GM19239 (cell line): ENCODE data around the gene PRSS2.

Experiments used
- DNase-seq: peaks from one replicate; pipeline ENCODE4 v3.0.0; 2011; ENCODE audit warnings: low spot score; ENCODE audit not compliant: insufficient read length
- FAIRE-seq: peaks from 2 replicates; lab custom pipeline; 2011; peaks lifted over from hg19 to GRCh38; lab: Jason Lieb, UNC

Gene PRSS2

DNA sequence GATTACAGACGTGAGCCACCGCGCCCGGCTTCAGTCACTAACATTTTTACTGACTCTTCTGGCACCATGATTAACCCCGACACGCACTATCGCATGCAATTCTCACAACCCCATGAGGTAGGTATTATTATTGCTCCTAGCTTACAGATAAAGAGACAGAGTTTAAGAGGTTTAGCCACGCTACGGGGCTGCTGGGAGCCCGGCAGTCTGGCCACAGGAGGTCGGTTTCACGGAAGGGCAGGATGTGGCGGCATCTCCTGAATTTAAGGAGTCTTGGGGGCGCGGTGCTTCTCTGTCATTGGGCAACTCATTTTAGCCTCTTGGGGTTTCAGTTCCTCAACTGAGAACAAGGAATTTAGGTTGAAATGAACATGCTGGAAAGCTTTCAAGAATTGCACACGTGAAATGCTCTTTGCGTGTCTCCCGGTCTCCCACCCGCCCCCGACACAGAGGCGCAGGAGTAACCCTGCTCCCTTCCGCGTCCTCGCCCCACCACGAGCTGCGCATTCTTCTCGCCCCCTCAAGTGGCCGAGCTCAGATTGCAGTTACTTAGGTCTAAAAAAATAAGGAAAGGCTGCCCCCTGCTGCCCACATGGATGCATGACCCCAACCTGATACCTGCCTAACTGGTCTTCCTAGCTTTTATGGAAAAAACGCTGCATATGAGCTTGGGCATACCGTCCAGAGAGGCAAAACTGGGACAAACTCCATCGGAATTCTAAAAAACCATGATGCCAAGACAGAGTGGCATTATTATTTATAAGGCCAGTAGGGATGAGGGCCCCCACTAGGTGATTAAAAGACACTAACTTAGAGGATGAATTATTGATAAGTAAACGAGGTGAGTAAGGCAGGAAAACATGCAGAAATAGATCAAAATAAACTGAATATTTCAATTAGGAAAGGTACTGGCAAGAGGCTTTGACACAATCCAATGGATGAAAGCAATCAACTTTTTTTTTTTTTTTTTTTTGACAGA is 12.4 kb downstream of the PRSS2 start:
- DNase-seq: peak; percentile 62
- peak; percentile 95 for FAIRE-seq

DNA sequence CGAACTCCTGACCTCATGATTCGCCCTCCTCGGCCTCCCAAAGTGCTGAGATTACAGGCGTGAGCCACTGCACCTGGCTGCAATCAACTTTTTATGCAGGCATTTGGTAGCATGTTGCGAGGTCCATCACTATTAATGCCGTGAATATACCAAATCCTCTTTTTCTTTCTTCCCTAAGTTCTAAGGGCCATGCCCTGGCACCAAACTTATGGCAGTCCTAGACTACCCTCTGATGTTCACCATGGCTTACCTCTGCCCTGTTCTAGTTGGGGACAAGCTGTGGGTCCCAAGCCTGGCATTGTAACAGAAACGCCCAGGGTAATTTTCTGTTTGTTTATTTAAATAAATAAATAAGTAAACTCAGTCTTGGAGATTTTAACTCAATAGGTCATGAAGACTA is 13.3 kb downstream of the PRSS2 start:
- DNase-seq (no peak), FAIRE-seq (no peak)

DNA sequence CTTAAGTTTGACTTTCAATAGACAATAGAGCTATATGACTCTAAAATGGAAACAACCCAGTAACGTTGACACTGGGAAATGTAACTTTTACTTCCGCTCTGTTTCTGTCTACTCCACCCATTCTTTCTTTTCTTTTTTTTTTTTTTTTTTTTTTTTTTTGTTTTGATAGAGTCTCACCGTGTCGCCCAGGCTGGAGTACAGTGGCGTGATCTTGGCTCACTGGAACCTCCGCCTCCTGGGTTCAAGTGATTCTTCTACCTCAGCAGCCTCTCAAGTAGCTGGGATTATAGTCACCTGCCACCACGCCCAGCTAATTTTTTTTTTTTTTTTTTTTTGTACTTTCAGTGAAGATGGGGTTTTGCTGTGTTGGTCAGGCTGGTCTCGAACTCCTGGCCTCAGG is 13.9 kb downstream of the PRSS2 start:
- FAIRE-seq (no peak), DNase-seq (no peak)

DNA sequence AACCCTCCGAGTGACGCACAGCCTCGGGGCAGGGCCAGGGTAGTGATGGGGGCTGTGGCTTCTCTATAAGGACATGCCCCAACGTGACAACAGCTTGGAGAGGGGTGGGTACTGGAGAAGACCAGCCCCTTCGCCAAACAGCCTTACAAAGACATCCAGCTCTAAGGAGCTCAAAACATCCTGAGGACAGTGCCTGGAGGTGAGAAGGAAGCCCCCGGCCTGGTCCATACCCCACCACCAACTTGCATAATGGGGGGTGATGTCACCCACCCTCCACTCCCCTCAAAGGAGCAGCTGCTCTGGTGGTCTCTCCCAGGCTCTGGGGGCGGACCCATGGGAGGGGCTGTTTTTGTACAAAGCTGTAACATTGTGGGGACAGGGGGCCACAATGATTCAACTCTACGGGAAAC is 15.1 kb downstream of the PRSS2 start:
- FAIRE-seq (no peak), DNase-seq (no peak)

DNA sequence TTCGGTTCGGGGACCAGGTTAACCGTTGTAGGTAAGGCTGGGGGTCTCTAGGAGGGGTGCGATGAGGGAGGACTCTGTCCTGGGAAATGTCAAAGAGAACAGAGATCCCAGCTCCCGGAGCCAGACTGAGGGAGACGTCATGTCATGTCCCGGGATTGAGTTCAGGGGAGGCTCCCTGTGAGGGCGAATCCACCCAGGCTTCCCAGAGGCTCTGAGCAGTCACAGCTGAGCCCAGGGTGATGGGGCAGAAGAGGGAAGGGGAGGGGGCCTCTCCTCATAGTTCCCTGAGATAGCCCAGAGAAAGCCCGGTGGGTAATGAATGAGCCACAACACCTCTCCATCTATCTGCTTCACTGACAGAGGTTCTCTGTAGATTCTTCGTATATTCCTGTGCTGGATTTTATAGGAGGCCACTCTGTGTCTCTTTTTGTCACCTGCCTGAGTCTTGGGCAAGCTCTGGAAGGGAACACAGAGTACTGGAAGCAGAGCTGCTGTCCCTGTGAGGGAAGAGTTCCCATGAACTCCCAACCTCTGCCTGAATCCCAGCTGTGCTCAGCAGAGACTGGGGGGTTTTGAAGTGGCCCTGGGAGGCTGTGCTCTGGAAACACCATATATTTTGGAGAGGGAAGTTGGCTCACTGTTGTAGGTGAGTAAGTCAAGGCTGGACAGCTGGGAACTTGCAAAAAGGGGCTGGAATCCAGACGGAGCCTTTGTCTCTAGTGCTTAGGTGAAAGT is 16.4 kb downstream of the PRSS2 start:
- DNase-seq (no peak), FAIRE-seq (no peak)

DNA sequence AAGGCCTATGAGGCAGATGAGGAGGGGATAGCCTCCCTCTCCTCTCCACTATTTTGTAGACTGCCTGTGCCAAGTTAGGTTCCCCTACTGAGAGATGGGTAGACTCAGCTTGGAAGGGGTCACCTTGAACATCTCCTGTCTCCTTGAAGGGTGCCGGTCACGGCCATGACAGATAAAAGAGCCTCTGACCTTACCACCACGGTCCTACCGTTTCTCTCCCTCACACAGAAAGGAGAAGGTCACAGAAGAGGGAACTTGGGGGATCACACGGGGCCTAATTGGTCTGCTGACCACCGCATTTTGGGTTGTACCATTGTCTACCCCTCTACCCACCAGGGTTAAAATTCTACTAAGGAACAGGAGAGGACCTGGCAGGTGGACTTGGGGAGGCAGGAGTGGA is 17.0 kb downstream of the PRSS2 start:
- FAIRE-seq: no peak
- DNase-seq: no peak

DNA sequence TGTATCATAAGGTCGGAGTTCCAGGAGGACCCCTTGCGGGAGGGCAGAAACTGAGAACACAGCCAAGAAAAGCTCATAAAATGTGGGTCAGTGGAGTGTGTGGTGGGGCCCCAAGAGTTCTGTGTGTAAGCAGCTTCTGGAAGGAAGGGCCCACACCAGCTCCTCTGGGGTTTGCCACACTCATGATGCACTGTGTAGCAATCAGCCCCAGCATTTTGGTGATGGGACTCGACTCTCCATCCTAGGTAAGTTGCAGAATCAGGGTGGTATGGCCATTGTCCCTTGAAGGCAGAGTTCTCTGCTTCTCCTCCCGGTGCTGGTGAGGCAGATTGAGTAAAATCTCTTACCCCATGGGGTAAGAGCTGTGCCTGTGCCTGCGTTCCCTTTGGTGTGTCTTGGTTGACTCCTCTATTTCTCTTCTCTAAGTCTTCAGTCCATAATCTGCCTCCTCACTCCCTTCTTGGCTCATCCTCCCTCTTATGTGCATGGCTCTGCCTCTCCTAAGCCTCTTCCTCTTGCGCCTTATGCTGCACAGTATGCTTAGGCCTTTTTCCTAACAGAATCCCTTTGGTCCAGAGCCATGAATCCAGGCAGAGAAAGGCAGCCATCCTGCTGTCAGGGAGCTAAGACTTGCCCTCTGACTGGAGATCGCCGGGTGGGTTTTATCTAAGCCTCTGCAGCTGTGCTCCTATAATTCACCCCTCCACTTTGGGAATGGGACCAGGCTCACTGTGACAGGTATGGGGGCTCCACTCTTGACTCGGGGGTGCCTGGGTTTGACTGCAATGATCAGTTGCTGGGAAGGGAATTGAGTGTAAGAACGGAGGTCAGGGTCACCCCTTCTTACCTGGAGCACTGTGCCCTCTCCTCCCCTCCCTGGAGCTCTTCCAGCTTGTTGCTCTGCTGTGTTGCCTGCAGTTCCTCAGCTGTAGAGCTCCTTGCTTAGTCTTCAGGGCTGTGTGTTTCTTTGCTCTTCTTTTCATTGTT is 17.8 kb downstream of the PRSS2 start:
- DNase-seq (no peak), FAIRE-seq (no peak)

DNA sequence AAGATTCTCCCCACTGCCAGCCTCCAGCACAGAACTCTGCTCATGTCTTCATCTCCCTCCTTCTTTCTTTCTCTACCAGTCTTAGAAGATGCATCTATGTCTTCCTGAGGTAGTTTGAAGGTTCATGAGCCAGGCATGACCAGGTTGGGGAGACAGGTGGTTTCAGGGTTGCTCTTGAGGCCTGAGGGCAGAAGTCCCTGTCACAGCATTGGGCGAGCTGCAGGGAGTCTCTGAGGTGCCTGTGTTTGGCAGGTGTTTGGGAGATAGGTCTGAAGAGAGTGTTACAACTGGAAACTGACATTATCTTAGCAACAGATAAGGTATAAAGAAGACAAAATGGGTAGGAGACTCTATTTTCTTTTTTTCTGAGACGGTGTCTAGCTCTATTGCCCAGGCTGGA is 18.7 kb downstream of the PRSS2 start:
- FAIRE-seq (no peak), DNase-seq (no peak)

DNA sequence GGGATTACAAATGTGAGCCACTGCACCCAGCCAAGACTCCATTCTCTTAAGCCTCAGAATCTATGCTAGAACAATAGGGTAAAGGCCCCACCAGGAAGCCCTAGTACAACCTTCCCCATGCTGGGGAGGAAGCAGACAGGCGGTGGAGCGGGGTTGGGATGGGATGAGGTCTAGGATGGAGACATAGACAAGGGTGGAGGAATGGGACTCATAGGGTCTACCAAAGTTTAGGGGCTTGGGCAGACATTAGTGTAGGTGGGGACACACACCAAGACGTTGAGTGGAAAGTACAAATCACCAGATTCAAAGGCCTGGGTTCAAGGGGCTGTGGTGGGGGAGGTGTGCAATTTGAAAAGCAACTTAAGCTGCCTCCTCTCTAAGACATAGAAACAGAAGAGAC is 19.3 kb downstream of the PRSS2 start:
- FAIRE-seq (no peak), DNase-seq (no peak)

DNA sequence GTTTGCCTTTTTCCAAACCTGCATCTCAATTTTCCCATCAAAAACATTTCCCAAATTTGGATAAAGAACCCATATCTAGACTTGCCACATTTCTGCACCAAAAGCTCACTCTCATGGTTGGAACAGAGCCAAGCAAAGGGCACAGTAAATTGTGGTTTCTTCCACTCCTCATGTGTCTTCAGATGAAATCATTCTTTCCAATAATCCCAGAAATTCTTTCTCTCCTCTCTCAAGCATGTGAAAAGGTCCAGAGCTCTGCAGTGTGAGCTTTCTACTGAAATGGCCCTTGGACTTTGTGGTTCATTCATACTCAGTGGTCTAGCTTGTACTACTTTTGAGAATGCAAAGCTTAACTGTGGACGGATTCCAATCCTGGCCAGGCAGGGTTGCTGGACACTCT is 19.8 kb downstream of the PRSS2 start:
- no peak for DNase-seq
- FAIRE-seq: no peak

DNA sequence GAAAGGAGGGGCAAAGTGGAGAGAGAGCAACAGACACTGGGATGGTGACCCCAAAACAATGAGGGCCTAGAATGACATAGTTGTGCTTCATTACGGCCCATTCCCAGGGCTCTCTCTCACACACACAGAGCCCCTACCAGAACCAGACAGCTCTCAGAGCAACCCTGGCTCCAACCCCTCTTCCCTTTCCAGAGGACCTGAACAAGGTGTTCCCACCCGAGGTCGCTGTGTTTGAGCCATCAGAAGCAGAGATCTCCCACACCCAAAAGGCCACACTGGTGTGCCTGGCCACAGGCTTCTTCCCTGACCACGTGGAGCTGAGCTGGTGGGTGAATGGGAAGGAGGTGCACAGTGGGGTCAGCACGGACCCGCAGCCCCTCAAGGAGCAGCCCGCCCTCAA is 20.7 kb downstream of the PRSS2 start:
- no peak for FAIRE-seq
- DNase-seq: no peak

DNA sequence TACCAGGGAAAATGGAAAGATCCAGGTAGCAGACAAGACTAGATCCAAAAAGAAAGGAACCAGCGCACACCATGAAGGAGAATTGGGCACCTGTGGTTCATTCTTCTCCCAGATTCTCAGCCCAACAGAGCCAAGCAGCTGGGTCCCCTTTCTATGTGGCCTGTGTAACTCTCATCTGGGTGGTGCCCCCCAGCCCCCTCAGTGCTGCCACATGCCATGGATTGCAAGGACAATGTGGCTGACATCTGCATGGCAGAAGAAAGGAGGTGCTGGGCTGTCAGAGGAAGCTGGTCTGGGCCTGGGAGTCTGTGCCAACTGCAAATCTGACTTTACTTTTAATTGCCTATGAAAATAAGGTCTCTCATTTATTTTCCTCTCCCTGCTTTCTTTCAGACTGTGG is 21.4 kb downstream of the PRSS2 start:
- DNase-seq (no peak), FAIRE-seq (no peak)

DNA sequence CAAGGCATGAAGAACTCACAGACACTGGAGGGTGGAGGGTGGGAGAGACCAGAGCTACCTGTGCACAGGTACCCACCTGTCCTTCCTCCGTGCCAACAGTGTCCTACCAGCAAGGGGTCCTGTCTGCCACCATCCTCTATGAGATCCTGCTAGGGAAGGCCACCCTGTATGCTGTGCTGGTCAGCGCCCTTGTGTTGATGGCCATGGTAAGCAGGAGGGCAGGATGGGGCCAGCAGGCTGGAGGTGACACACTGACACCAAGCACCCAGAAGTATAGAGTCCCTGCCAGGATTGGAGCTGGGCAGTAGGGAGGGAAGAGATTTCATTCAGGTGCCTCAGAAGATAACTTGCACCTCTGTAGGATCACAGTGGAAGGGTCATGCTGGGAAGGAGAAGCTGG is 21.8 kb downstream of the PRSS2 start:
- no peak for DNase-seq
- no peak for FAIRE-seq

DNA sequence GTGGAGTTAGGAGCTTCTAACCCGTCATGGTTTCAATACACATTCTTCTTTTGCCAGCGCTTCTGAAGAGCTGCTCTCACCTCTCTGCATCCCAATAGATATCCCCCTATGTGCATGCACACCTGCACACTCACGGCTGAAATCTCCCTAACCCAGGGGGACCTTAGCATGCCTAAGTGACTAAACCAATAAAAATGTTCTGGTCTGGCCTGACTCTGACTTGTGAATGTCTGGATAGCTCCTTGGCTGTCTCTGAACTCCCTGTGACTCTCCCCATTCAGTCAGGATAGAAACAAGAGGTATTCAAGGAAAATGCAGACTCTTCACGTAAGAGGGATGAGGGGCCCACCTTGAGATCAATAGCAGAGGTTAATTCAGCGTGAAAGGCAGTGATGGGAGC is 22.4 kb downstream of the PRSS2 start:
- FAIRE-seq: no peak
- no peak for DNase-seq

DNA sequence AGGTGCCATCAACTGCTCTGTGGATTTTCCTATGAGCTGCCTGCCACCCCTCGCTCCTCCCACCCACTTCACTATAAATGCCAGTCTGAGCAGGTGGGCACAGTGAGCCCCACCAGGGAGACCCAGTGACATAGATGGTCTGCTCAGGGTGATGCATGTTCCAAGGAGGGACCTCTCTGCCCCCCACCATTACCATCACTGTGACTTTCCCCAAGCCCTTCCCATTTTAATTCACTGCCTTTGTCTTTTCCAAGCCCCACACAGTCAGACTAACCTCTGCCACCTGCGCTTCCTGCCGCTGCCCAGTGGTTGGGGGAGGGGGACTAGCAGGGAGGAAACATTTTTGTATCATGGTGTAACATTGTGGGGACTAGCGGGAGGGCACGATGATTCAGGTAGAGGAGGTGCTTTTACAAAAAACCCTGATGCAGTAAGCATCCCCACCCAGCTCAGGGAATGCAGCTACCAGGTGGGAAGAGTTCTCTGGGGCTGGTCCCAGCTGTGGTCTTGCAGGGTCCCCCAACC is 24.6 kb downstream of the PRSS2 start:
- no peak for DNase-seq
- no peak for FAIRE-seq

DNA sequence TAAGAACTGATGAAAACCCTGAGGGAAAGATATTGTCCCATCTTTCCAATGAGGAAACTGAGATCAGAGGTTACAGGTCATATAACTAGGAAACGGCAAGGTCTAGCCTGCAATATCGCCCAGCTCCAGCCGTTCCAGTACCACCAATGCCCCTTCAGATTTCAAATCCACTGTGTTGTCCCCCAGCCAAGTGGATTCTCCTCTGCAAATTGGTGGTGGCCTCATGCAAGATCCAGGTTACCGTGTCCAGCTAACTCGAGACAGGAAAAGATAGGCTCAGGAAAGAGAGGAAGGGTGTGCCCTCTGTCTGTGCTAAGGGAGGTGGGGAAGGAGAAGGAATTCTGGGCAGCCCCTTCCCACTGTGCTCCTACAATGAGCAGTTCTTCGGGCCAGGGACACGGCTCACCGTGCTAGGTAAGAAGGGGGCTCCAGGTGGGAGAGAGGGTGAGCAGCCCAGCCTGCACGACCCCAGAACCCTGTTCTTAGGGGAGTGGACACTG is 25.3 kb downstream of the PRSS2 start:
- FAIRE-seq (no peak), DNase-seq (no peak)

DNA sequence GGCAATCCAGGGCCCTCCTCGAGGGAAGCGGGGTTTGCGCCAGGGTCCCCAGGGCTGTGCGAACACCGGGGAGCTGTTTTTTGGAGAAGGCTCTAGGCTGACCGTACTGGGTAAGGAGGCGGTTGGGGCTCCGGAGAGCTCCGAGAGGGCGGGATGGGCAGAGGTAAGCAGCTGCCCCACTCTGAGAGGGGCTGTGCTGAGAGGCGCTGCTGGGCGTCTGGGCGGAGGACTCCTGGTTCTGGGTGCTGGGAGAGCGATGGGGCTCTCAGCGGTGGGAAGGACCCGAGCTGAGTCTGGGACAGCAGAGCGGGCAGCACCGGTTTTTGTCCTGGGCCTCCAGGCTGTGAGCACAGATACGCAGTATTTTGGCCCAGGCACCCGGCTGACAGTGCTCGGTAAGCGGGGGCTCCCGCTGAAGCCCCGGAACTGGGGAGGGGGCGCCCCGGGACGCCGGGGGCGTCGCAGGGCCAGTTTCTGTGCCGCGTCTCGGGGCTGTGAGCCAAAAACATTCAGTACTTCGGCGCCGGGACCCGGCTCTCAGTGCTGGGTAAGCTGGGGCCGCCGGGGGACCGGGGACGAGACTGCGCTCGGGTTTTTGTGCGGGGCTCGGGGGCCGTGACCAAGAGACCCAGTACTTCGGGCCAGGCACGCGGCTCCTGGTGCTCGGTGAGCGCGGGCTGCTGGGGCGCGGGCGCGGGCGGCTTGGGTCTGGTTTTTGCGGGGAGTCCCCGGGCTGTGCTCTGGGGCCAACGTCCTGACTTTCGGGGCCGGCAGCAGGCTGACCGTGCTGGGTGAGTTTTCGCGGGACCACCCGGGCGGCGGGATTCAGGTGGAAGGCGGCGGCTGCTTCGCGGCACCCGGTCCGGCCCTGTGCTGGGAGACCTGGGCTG is 26.0 kb downstream of the PRSS2 start:
- DNase-seq: no peak
- peak; percentile 8 for FAIRE-seq

DNA sequence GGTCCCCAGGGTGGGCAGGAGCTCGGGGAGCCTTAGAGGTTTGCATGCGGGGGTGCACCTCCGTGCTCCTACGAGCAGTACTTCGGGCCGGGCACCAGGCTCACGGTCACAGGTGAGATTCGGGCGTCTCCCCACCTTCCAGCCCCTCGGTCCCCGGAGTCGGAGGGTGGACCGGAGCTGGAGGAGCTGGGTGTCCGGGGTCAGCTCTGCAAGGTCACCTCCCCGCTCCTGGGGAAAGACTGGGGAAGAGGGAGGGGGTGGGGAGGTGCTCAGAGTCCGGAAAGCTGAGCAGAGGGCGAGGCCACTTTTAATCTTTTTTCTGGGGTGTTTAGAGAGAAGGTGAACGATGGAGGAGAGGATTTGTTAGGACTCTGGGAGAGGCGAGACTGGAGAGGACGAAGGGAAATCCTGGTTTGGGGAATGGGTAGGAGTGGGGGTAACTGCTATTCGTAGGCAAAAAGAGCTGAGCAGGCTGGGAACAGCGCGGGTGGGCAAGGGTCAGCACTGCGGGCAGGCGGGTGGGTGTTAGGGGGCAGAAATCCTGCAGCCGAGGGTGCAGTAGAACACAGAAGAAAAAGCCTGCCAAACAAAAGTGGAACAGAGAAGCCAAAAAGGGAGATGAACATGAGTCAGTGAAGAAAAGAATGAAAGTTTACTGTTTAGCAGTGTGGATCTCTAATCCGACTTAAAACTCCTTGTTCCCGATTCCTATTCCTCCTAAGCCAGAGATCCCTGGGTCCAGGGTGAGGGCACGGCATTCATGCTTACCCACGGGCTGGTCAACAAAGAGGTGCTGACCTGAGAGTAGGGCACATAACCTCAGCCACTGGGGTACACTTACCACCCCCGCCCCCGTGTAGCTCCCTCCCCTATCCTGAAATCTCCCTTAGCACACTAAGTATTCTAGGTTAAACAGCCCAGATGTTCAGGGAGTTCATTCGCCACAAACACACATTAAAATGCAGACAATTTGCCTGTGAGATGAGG is 26.9 kb downstream of the PRSS2 start:
- peak; percentile 49 for FAIRE-seq

More for the DNA sequence above, 26.9 kb downstream of the PRSS2 start:
- DNase-seq: no peak
